Stimulated activated CD8-positive, alpha-beta memory T cell treated with anti-CD3 and anti-CD28 coated beads, Interleukin-12 subunit alpha, Interleukin-12 subunit beta, amount 100 ng/mL, for 24 hours (primary cell): ENCODE measurements around the gene SYT8.

Source experiments
- DNase-seq: peaks from one replicate; pipeline ENCODE4 v3.0.0-alpha.2; 2020; ENCODE audit errors: extremely low read depth

The SYT8 gene

DNA sequence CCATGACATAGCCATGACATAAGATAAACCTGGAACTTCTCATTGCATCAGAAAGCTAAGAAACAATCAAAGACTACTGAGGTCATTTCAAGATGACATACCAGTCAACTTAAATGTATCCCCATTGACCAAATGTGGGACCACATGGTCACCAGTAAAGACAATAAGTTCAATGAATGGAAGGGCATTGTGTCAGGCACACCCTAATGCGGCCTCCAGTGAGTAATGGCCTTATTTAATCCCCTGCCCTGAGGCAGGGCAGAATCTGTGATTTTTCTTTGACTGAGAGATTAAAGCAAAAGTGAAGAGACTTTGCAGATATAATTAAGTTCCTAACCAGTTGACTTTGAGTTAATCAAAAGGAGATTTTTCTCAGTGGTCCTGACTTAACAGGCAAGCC, 17.3 kb upstream of the SYT8 start:
- no peak for DNase-seq

DNA sequence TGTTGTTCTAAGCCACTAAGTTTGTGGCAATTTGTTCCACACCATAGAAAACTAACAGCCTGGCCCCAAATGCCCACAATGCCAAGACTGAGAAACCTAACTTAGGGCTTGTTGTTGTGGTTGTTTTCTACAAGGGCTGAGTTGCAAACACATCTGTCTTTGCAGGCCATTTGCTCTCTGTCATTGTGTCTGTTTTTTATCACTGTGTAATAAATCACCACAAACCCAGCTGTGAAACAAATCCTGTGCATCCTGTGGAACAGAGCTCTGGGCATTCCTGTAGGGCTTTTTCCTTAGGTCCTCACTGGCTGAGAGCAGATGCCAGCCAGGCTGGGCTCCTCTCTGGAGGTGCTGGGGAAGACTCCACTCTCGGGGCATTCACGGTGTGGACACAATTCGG, 15.7 kb upstream of the SYT8 start:
- no peak for DNase-seq

DNA sequence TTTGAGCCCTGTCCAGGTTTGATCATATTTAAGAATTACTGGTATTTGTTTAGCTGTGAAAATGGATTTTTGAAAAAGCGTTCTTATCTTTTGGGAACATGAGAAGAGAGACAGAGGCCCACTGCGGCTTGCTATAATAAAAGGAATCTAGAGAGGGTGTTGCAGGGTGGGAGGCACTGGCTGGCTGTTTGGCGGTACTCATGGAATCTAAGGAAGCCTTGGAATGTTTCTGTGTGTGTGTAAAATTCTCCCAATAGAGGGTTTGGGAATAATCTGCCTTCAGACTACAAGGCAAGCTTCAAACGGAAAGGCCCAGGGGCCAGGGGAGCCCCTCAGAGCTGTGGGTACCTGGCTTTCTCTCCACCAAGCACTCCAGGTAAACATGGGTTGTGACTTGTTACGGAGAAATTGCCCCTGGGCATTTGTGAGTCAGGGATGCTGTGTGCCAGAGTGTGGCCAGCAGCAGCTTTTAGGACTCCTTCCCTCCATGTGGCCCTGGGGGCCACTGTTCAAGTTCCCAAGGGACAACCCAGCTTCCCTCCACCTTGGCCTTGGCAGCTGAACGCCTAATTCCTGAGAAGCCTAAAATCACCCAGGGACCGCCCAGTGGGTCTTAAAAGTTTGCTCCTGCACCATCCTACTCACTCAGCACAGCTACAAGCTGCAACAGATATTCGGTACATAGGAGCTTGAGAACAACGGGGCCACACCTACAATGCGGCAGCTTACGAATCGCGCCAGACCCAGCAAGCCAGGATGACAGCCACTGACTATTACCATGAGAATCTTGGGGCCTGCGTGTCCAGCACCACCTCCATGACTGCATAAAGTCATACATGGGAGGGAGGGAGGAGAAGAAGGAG, 14.1 kb upstream of the SYT8 start:
- DNase-seq, result no peak

DNA sequence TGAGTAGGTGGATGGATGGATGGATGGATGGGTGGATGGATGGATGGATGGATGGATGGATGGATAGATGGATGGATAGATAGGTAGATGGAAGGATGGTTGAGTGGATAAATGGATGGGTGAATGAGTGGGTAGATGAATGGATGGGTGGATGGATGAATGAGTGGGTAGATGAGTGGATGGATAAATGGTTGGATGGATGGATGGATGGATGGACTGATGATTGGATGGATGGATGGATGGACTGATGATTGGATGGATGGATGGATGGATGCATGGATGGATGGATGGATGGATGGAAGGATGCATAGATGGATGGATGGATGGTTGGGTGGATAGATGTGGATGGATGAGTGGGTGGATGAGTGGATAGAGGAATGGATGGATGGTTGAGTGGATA, 13.2 kb upstream of the SYT8 start:
- no peak for DNase-seq

DNA sequence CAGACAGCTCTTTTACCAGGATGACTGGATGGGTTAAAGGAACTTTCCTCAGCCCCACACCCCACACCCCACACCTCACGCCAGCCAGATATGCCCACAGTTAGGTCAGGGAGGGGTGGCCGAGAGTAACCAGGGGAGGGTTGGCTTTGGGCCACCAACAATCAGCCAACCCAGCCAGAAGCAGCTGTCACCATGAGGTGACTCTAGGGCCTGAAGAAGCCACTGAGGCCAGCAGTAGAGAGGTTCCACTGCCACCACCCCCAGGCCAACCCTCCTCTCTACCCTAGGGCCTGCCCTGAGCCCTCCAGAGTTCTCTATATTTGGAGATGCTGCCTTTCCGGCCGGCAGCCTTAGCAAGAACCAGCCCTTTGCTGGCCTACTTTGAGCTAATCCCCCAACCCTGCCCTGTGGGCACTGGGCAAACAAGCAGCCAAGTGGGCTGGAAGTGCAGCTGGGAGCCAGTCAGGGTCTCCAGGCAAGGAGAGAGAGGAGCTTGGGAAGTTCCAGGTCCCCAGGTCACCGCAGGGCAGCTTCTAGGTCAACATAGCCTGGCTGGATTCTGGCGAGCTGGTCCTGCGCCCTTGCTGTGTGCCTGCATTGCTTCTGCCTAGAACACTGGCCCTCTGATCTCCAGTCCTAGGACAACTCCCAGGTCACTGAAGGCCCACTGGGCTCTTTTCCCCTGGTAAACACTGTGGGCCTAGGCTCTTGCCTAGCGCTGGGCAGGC, 12.0 kb upstream of the SYT8 start:
- DNase-seq, result no peak

DNA sequence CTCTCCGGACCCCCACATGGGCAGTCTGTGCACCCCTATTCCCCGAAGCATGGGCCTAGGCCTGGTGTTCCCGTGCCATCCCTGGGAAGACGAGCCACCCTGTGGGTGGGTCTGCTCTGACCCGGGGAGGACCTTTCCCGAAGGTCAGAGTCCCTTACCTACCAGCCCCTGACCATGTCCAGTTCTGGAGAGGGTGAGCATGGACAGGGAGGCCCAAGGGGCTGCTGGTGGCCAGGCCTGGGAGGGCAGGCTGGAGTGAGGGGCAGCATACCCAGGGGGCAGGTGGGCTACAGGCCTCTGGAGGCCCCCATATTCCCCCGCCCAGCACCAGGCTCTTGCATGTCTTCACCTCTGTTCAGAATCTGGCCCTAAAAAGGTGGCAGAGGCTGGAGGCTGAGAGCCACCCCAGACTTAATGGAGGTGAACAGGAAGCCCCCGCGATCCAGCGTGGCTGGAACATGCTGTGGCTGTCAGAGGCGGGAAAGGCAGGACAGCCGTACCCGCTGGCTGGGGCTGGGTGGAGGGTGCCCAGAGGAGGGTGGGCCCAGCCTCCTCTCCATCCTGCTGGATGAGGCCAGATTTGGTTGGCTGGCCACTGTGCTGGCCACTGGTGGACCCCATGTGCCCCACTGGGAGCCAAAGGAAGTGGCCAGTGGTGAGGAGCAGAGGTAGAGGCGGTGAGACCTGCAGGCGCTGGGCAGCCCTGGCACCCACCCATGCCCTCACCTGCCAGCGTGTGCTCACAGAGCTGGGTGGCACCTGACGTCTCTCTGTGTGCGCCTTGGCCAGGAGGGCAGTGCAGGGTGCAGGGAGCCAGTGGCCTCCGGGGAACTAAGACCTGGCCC, 11.2 kb upstream of the SYT8 start:
- no peak for DNase-seq

DNA sequence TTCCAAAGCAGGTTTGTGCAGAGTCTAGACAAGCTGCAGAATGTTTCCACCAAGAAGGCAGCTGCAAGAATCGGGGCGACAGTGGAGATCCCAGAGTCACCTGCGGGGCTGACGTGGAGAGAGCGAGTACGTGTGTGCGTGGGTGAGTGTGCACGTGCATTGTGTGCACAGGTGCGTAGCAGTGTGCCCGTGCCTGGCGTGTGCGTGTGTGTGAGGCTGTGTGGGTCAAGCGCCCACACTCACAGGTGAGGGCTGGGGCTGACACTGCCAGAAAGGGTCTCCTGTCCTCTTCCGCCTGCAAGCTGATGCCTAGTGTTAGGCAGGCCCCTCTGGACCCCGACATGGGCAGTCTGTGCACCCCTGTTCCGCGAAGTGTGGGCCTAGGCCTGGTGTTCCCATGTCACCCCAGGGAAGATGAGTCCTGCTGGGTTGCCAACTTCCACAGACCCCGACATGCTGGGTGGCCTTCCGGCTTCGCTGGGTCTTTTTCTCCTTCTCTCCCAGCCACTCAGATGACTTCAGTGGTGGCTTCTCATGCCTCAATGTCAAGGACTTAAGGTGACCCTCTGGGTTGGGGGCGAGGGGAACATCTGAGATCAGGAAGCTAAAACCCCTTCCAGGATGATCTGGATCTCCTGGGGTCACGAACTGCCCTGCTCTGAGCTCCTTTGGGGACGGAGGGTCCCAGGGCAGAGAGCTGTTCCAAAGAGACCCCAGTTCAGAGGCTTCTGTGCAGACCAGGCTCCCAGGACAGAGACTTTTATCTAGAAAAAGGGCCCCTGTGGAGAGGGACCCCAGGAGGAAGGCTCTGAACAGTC, 10.4 kb upstream of the SYT8 start:
- DNase-seq, result no peak

DNA sequence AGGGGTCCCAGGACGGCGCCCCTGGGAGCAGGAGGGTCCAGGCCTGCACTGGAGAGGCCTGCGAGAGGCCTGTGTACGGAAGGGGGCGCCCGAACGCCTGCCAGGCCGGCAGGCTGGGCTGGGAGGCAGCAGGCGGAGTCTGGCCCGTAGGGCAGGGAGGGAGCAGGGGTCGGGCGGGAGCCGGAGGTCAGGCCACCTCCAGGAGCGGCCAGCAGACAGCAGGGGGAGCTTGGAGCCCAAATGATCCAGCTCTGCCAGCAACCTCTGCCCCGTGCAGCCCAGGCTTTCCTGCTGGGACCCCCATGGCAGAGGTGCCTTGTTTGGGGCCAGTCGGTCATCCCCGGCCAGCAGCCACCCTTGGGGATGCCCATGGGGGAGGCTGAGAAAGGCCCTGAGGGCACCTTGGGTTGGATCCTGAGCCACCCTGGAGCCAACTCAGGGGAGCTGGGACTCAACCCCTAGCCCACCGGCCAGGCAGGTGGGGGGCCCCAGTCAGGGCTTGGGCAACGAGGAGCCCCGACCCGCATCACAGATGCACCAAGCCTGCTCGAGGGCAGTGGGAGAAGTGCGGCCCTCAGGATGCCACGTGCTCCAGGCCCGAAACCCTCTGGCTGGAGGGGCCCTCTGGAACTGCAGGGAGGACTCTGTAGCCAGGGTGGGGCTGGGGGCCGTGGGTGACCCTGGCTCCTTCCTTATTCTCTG, 9.6 kb upstream of the SYT8 start:
- DNase-seq, result no peak

DNA sequence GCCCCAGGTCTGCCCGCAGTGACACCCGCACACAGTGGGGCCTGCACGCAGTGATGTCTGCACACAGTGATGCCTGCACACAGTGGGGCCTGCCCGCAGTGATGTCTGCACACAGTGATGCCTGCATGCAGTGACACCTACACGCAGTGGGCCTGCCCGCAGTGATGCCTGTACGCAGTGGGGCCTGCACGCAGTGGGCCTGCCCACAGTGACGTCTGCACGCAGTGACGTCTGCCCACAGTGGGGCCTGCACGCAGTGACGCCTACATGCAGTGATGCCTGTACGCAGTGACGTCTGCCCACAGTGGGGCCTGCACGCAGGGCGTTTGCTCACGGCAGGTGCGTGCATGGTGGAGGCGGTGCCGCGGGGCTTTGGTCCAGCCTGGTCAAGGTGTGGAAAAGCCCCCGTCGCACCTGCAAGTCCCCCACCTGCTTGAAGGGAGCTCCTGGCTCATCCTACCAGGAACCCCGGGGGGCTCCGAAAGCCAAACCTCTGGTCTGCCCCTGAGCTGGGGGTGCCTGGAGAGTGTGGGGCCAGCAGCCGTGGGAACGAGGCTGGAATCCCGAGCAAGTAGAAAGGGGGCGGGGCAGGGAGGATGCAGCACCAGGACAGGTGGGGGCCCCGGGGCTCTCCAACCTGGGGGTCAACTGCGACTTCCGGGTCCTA, 8.9 kb upstream of the SYT8 start:
- no peak for DNase-seq

DNA sequence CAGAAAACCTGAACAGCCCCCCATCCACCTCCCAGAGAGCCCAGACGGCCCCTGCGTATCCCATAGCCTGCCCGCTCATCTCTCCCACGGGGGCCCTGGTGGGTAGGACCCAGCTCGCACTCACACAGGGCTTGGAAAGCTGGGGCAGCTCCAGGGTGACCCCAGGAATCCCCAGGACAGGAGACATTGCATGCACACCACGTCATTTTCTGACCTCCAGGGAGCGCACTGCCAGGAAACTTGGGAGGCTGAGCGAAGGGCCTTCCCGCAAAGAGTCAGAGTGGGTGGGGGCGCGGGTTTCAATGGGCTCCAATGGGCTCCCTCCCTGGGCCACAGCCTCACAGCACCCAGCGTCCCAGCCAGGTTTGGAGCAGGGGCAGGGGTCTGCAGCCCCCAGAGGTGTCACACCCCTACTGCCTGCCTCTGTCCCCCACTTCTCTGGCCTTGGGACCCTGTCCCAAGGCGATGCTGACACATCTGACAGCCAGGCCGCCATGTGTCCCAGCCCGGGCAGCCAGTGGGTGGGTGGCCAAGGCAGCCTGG, 8.2 kb upstream of the SYT8 start:
- DNase-seq, result no peak

DNA sequence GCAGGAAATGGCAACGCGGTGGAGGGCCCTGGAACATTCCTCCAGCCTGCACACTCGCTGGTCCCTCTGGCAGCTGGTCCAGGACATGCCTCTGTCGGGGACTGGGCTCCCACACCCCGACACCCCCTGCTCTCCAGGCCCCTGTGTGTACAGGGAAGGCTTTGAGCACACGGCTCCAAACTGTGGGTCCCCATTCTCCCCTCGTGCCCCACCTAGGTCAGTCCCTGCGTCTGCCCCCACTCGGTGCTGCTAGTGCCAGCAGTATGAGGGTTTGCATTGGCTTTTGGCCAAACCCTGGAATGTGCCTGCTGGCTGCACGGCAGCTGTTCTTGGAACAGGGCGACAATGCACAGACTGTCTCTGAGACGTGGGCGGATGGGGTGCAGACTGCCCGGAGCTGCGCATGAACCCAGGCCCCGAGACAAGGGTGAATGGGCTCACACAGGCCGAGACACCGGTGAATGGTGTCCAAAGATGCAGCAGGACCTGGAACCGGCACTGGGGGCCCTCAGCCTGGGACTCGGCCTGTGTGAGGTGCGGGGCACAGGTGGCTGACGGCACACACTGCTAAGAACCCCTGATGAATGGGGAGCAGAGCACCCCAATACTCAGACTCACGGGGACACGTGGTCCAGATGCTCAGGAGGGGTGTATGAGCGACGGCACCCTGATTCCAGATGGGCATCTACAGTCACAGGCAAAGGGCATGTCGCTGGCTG, 7.5 kb upstream of the SYT8 start:
- no peak for DNase-seq

DNA sequence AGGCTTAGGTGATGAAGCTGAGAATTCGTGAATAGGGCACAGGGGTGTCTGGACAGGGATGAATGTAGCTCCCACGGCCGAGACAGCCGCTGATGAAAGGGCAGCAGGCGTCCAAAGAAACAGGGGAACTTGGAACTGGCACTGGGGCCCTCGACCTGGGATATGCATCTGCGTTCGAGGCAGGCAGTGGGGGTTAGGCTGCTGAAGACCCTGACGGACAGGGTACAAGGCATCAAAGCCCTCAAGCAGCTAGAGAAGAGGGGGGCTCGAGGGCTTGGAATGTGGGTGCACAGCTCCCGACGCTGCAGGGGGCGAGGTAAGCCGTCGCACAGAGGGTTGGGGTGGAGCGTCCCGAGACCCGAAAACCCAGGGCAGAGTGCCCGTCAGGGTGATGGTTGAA, 6.9 kb upstream of the SYT8 start:
- DNase-seq, result no peak

DNA sequence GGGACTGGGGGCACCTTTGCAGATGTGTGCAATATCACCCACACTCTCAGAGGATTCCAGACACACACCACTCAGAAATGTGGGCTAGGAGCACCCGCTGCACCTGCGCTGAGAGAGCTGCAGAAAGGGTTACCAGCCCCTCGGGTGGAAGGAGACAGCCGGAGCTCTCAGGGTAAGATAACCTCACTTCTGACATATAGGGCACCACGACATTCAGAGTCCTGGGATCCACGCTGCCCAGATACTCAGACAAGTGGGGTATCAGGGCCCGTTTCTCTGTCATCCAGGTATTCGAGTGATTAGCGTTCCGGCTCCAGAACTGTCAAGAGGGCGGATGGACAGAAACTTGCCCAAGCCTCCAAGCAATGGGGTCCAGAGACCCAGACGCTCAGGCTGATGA, 6.2 kb upstream of the SYT8 start:
- no peak for DNase-seq

DNA sequence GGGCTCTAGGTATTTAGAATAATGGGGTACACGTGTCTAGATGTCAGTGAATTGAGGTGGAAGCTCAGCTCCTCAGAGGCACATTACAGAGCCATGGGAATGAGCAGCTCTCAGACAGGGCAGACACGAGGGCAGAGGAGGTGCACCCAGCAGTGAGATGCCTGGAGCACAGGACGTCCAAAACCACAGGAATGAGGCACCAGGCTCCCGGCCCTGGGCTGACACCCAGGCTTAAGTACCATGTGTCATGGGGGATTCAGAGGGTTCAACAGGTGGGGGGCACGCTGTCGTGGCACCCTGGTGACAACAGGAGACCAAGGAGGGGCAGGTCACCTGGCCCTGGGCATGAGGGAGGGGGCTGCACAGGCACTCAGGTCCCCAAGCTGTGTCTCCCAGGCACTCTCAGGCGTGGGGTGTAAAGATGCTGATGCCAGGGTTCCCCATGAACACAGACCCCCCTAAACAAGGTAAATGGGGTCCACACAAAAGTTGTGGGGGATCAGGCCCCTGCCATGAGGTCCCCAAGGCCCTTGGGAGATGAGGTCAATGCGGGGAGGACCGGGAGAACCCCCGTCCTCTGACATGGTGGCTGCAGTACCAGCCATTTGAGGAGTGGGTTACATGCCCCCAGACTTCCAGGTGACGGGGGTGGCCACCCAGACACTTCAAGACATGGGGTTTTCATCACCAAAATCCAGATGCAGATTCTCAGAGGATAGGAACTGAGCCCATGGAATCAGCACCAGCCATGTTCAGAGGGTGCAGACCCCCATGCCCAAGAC, 5.6 kb upstream of the SYT8 start:
- no peak for DNase-seq

DNA sequence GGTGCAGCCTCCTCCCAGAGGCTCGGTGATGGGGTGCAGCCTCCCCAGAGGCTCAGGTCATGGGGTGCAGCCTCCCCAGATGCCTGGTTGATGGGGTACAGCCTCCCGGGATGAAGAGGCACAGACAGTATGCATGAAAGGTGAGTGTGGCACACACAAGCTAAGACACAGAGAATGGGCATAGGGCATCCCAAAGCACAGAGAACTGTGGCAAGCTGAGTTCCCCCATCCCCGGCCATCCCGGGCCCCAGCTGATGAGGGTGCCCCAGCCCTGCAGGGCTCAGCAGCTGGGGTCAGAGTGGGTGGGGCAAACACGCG, 4.8 kb upstream of the SYT8 start:
- no peak for DNase-seq

DNA sequence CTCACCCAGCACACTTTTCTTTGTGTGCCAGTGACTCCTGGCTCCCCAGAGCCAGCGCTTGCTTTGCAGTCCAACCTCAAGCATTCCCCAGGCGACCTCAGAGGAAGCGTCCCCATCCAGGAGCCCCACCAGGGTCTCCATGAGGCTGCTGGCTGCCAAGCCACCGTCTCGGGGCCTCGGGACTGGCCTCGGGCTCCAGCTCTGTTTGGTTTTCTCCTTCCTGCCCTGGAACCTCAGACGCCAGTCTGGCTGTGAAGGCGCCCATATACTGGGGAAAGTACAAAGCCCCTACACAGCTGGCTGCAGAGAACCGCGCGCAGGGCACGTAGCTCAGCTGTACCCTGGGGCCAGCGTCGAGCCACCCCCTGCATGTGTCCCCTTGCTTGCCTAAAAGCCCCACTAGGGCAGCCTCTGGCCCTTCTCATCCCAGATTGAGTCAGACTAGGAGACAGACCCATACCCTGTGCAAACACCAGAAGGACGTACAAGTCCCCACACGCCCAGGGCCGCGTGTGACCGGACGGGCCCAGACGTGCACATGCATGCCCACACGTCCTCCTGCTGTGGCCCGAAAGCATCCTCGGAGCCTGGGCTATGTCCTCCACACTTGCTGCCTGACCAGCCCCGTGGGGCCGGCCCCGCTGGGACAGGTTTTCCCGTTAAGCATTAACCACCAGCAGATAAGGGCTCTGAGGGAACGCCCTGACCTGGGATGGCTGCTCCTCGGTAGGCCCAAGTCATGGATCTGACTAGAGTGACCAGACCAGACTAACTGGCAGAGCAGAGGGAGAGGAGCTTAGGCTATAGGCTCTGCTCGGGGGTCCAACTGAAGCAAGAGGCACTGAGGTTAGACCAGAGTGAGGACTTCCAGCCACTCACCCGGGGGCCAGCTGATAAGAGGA, 4.2 kb upstream of the SYT8 start:
- DNase-seq, result no peak

DNA sequence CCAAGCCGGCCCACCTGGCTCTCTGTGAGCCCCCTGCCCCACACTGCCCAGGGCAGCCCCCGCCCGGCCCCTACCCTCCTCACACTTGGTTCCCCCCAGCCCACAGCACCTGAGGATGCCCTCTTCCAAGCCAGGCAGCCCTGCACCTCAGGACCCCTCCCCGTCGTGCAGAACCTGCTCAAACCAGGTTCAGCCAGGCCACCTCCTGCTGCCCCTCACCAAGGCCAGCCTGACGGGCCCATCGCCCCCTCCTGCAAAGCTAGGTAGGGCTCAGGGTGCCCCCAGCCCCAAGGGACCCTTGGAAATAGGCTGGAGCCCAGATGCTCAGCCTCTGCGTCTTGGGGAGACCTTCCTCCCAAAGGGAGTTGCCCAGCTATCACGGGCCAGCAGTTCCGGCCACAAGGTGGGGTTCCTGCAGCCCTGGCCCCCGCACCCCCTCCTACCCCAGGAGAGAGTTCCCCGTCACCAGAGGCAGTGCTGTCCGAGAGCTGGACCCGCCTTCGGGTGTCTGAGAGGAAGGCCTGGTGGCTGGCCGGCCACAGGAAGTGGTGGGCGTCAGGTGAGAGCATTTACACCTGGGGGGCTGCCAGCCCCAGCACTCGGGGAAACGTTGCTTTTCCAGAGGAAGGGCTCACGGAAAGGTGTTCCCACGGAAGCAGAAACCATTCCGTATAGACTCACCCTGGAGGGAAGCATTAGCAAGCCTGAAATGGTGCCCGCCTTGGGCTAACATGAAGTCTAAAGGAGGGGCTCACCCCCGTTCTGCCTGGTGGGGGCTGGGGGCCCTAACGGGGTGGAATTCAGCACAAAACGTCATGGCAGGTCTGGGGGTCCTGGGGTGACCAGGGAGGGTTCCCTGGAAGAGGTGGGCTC, 3.2 kb upstream of the SYT8 start:
- DNase-seq, result no peak
